ENCODE results near the gene INPP4B. TPM values are rescaled to one million over a fixed set of nuclear protein-coding genes. Genes with fewer than 3 reads are reported as not detected.

The INPP4B gene
- total RNA-seq, 2 experiments from 2014 or later, result 45.7 to 46.3 TPM

GRCh38 chr4:142351958-142352357 is 494.1 kb downstream of the INPP4B start:
- H3K9me3 Mint-ChIP-seq, result peaks cover 2% of the 10 kb centered on the region
- H3K27me3 Mint-ChIP-seq, result no peaks in the 10 kb centered on the region
- peaks cover 95% of the 10 kb centered on the region for H3K4me1 Mint-ChIP-seq
- H3K4me3 Mint-ChIP-seq, result peak overlapping the region; percentile 49
- peak overlapping the region; percentile 85 for H3K27ac Mint-ChIP-seq
- DNase-seq, result no peak
- peaks cover 43% of the 10 kb centered on the region for H3K36me3 Mint-ChIP-seq

DNA sequence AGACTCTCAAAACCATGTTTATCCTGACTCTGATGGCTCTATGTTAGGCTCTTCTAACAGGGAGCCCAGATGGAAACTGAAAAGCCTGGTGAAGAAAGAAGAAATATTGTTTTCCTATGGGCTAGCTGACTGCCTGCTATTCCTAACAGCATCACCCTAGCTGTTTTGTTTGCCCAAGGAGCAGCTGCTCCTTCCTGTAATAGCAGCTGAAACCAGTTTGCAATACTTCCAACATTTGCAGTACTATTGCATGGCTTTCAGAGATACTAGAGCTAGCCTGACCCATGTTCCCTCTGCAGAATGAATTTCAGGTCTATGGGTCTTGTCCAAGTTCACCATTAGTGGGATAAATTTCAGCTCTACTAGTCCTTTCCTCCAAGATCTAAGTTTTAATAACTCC is 495.2 kb downstream of the INPP4B start:
- H3K27ac Mint-ChIP-seq, result peak overlapping the region; percentile 85
- H3K4me3 Mint-ChIP-seq, result no peak overlapping the region
- peaks cover 93% of the 10 kb centered on the region for H3K4me1 Mint-ChIP-seq
- DNase-seq, result no peak
- no peaks in the 10 kb centered on the region for H3K9me3 Mint-ChIP-seq
- H3K27me3 Mint-ChIP-seq, result no peaks in the 10 kb centered on the region
- H3K36me3 Mint-ChIP-seq, result peaks cover 35% of the 10 kb centered on the region

DNA sequence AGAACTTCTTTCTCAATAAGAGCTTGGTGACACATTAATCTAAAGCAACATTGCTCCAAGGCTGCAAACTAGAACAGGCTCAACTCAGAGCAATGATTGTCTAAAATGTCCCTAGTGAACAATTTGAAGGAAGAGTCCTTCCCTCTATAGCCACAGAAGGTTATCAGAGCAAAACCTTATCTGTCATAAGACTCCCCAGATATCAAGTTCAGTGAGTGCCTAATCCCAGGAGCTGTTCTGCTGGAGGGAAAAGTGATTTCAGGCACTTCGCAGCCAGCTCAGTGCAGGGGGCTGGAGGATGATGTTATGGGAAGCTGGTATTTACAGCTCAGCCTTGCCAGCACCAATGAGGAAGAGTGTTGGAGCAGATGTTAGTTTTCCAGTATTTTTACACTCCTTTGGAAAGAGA is 497.5 kb downstream of the INPP4B start:
- no peak overlapping the region for H3K4me3 Mint-ChIP-seq
- peak overlapping the region; percentile 21 for H3K27ac Mint-ChIP-seq
- peaks cover 24% of the 10 kb centered on the region for H3K36me3 Mint-ChIP-seq
- no peaks in the 10 kb centered on the region for H3K27me3 Mint-ChIP-seq
- no peak for DNase-seq
- H3K9me3 Mint-ChIP-seq, result no peaks in the 10 kb centered on the region
- H3K4me1 Mint-ChIP-seq, result peaks cover 73% of the 10 kb centered on the region

DNA sequence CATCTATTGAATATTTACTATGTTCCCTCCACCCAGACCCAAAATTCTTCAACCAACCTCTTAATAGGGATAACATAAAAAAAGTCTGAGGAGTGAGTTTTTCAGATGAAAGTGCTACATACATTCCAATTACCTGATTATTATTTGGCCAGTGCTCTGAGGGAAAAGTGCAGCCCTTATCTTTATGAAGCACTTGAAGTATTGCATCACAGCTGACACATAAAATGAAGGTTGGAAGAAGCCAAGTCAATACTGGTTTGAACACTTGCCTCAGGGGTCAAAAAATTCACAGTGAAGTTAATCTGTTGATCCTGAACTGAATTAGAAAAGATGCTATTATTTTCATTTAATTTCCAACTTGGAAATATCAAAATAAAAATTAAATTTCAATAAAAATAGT is 498.9 kb downstream of the INPP4B start:
- peaks cover 66% of the 10 kb centered on the region for H3K4me1 Mint-ChIP-seq
- peak overlapping the region; percentile 22 for H3K4me3 Mint-ChIP-seq
- H3K27ac Mint-ChIP-seq, result no peak overlapping the region
- DNase-seq, result no peak
- no peaks in the 10 kb centered on the region for H3K9me3 Mint-ChIP-seq
- peaks cover 28% of the 10 kb centered on the region for H3K36me3 Mint-ChIP-seq
- no peaks in the 10 kb centered on the region for H3K27me3 Mint-ChIP-seq

- peaks cover 35% of the 10 kb centered on the region for H3K36me3 Mint-ChIP-seq
- no peak for DNase-seq
- no peaks in the 10 kb centered on the region for H3K27me3 Mint-ChIP-seq
- peaks cover 60% of the 10 kb centered on the region for H3K4me1 Mint-ChIP-seq
- no peaks in the 10 kb centered on the region for H3K9me3 Mint-ChIP-seq
- no peak overlapping the region for H3K4me3 Mint-ChIP-seq
- no peak overlapping the region for H3K27ac Mint-ChIP-seq
Measured at GRCh38 chr4:142345924-142346323, 500.2 kb downstream of the INPP4B start.

DNA sequence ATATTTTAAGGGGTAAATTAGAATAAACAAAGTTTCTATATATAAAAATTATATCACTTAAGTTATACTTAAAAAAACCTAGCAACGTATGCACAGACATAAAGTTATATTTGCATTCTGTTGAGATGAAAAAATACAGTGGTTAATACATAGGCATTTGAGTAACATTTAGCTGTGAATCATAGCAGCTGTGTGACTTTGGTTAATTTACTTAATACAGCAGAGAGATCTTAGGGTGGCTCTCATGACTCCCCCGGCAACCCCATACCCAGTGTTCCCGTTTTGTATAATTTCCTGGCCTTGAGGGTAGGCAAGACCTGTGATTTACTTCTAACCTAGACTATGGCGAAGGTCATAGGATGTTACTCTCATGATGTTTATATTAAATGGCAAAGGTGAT is 504.8 kb downstream of the INPP4B start:
- H3K9me3 Mint-ChIP-seq, result no peaks in the 10 kb centered on the region
- DNase-seq, result no peak
- H3K36me3 Mint-ChIP-seq, result peaks cover 35% of the 10 kb centered on the region
- no peaks in the 10 kb centered on the region for H3K27me3 Mint-ChIP-seq
- H3K4me3 Mint-ChIP-seq, result no peak overlapping the region
- no peak overlapping the region for H3K27ac Mint-ChIP-seq
- peaks cover 20% of the 10 kb centered on the region for H3K4me1 Mint-ChIP-seq

DNA sequence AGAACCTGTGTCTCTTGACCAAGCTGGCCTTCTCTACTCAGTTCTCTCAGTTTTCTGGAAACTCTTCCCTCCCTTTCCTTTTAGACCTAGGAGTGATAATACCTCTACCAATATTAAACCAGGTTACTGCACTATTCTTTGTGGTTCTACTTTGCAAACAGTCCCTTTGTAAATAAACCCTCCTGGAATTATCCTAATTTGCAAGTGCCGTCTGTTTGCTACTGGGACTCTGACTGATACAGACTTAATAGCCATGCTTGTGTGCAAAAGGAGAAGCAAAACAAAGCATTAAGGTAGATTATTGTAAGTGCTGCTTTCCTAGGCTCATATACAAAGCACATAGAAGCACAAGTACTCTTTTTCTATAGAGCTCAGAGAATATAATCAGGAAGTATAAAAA is 507.0 kb downstream of the INPP4B start:
- H3K36me3 Mint-ChIP-seq, result peaks cover 49% of the 10 kb centered on the region
- H3K9me3 Mint-ChIP-seq, result no peaks in the 10 kb centered on the region
- H3K4me3 Mint-ChIP-seq, result no peak overlapping the region
- no peak overlapping the region for H3K27ac Mint-ChIP-seq
- H3K4me1 Mint-ChIP-seq, result peaks cover 18% of the 10 kb centered on the region
- DNase-seq, result no peak
- no peaks in the 10 kb centered on the region for H3K27me3 Mint-ChIP-seq

GRCh38 chr4:142336251-142336934 is 509.7 kb downstream of the INPP4B start:
- H3K27me3 Mint-ChIP-seq, result no peaks in the 10 kb centered on the region
- no peak overlapping the region for H3K27ac Mint-ChIP-seq
- peaks cover 20% of the 10 kb centered on the region for H3K4me1 Mint-ChIP-seq
- peaks cover 50% of the 10 kb centered on the region for H3K36me3 Mint-ChIP-seq
- peaks cover 1% of the 10 kb centered on the region for H3K9me3 Mint-ChIP-seq
- H3K4me3 Mint-ChIP-seq, result no peak overlapping the region
- no peak for DNase-seq

- peaks cover 50% of the 10 kb centered on the region for H3K36me3 Mint-ChIP-seq
- H3K4me3 Mint-ChIP-seq, result no peak overlapping the region
- H3K4me1 Mint-ChIP-seq, result peaks cover 27% of the 10 kb centered on the region
- H3K27me3 Mint-ChIP-seq, result no peaks in the 10 kb centered on the region
- peaks cover 1% of the 10 kb centered on the region for H3K9me3 Mint-ChIP-seq
- no peak overlapping the region for H3K27ac Mint-ChIP-seq
- DNase-seq, result no peak
Measured at GRCh38 chr4:142334931-142335330, 511.2 kb downstream of the INPP4B start.

- H3K4me3 Mint-ChIP-seq, result no peak overlapping the region
- peaks cover 1% of the 10 kb centered on the region for H3K9me3 Mint-ChIP-seq
- H3K27me3 Mint-ChIP-seq, result no peaks in the 10 kb centered on the region
- peaks cover 48% of the 10 kb centered on the region for H3K36me3 Mint-ChIP-seq
- no peak overlapping the region for H3K27ac Mint-ChIP-seq
- peaks cover 37% of the 10 kb centered on the region for H3K4me1 Mint-ChIP-seq
- no peak for DNase-seq
Measured at GRCh38 chr4:142331646-142332045, 514.5 kb downstream of the INPP4B start.

DNA sequence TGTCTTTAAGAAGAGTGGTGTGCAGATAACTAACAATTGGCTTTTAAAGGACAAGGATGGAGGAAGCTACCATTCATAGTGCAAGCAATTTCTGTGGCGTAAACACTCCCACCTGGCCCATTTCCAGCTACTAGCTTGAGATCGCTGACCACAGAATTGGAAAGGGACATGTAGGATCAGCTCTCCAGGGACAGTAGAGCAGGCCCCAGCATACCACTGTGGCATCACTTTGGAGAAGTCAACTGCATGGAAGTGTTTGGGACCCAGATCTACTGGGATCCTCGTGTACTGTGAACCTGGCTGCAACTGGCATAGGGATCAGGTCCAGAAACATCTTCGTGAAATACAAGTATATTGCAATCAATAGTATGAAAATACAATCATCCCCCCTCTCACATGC is 515.0 kb downstream of the INPP4B start:
- Mint-ChIP-seq H3K9me3 (peaks cover 1% of the 10 kb centered on the region), H3K4me3 (no peak overlapping the region), H3K36me3 (peaks cover 46% of the 10 kb centered on the region), H3K4me1 (peaks cover 36% of the 10 kb centered on the region), H3K27me3 (no peaks in the 10 kb centered on the region), H3K27ac (no peak overlapping the region)
- DNase-seq, result no peak

DNA sequence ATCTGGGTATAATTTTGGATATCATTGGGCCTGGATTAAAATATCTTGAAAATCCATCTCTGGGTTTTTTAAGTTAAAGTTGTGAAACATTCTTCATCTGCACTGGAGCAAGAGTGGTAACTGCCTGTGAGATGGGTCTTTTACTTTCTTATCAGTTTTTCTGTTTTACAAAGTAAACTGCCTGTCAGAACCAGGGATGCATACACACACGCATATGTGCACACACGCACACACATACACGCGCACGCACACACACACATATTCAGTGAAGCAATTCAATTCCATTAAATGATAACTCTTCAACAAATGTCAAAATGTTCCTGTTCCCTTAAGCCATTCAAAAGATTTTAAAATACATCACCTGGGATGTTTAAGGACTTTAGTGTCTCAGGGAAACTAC is 515.8 kb downstream of the INPP4B start:
- Mint-ChIP-seq H3K36me3 (peaks cover 45% of the 10 kb centered on the region), H3K27me3 (no peaks in the 10 kb centered on the region), H3K4me3 (no peak overlapping the region), H3K4me1 (peaks cover 38% of the 10 kb centered on the region), H3K9me3 (peaks cover 3% of the 10 kb centered on the region), H3K27ac (no peak overlapping the region)
- no peak for DNase-seq

GRCh38 chr4:142329313-142329712 is 516.8 kb downstream of the INPP4B start:
- H3K4me1 Mint-ChIP-seq, result peaks cover 48% of the 10 kb centered on the region
- no peak for DNase-seq
- H3K36me3 Mint-ChIP-seq, result peaks cover 46% of the 10 kb centered on the region
- no peaks in the 10 kb centered on the region for H3K27me3 Mint-ChIP-seq
- no peak overlapping the region for H3K4me3 Mint-ChIP-seq
- H3K27ac Mint-ChIP-seq, result no peak overlapping the region
- H3K9me3 Mint-ChIP-seq, result peaks cover 3% of the 10 kb centered on the region

DNA sequence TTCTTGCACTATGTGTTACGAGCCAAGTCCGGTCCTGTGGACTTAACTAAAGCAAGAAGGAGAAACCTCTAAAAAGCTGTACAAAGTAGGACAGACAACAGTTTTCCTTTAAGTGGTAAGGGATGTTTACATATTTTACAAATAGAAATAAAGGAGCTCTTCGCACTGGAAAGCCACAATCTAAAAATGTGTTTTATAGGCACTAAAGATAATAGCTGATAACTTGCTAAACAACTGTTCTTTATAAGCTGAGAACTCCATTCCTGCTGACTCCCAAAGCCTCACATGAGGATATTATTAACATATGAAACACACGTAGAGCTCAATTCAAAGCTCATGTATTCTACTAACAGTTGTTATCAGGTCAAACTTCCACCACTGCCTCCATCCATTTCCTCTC is 519.9 kb downstream of the INPP4B start:
- Mint-ChIP-seq H3K36me3 (peaks cover 60% of the 10 kb centered on the region), H3K4me1 (peaks cover 38% of the 10 kb centered on the region), H3K9me3 (peaks cover 6% of the 10 kb centered on the region), H3K27me3 (no peaks in the 10 kb centered on the region), H3K4me3 (no peak overlapping the region), H3K27ac (no peak overlapping the region)
- no peak for DNase-seq

DNA sequence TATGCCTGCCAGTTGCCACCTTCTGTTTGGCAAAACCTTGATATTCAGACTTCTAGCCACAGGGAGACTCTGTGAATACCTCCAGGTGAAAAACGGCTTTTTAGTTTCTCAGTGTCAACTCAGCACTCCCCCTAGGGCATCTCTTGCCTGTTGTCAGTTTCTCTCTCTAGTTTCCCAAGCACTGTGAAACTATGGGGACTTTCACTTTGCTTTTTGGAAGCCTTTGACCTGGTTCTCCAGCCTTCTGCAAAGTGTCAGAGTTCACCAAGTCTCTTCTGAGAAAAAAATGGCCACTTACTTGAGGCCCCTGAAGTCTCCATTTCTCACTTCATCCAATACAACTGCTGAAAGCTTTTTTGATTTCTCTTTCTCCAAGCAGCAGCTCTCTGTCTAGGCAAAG is 521.5 kb downstream of the INPP4B start:
- peaks cover 36% of the 10 kb centered on the region for H3K4me1 Mint-ChIP-seq
- H3K4me3 Mint-ChIP-seq, result no peak overlapping the region
- peak overlapping the region; percentile 48 for H3K27ac Mint-ChIP-seq
- peaks cover 6% of the 10 kb centered on the region for H3K9me3 Mint-ChIP-seq
- DNase-seq, result no peak
- H3K36me3 Mint-ChIP-seq, result peaks cover 69% of the 10 kb centered on the region
- H3K27me3 Mint-ChIP-seq, result no peaks in the 10 kb centered on the region

GRCh38 chr4:142322996-142323395 is 523.1 kb downstream of the INPP4B start:
- peaks cover 36% of the 10 kb centered on the region for H3K4me1 Mint-ChIP-seq
- H3K9me3 Mint-ChIP-seq, result peaks cover 6% of the 10 kb centered on the region

More at GRCh38 chr4:142322996-142323395, 523.1 kb downstream of the INPP4B start:
- Mint-ChIP-seq H3K27me3 (no peaks in the 10 kb centered on the region), H3K4me3 (no peak overlapping the region), H3K36me3 (peaks cover 69% of the 10 kb centered on the region), H3K27ac (no peak overlapping the region)
- no peak for DNase-seq
